LNCaP clone FGC (cell line): ENCODE results near the gene TUBB2B.

Source experiments
- DNase-seq: peaks from one replicate; pipeline ENCODE4 v3.0.0-alpha.2; 2011; ENCODE audit warnings: low read depth
- H3K4me3 ChIP-seq: 2 replicates; pipeline ENCODE4 v1.5.1; 2011; ENCODE audit warnings: mild to moderate bottlenecking, low read depth, low read length, control low read depth
- CTCF ChIP-seq: IDR thresholded peaks from 2 replicates; pipeline ENCODE4 v1.5.1; 2012; ENCODE audit warnings: mild to moderate bottlenecking; ENCODE audit not compliant: control insufficient read depth, insufficient read depth; ENCODE audit errors: extremely low read depth

The TUBB2B gene

GRCh38 chr6:3209114-3210023 lies 18.1 kb downstream of the TUBB2B start:
- no peak for TF ChIP-seq CTCF
- no peak for DNase-seq

GRCh38 chr6:3208775-3209113 lies 18.7 kb downstream of the TUBB2B start:
- no peak overlapping the region for H3K4me3 ChIP-seq
- TF ChIP-seq CTCF, result no peak
- no peak for DNase-seq

More at GRCh38 chr6:3209114-3210023, 18.1 kb downstream of the TUBB2B start:
- no peak overlapping the region for H3K4me3 ChIP-seq

- no peak for DNase-seq
- no peak for TF ChIP-seq CTCF
- H3K4me3 ChIP-seq, result no peak overlapping the region
Observed at GRCh38 chr6:3208098-3208774, 19.2 kb downstream of the TUBB2B start.

GRCh38 chr6:3206339-3207015 lies 21.0 kb downstream of the TUBB2B start:
- no peak overlapping the region for H3K4me3 ChIP-seq
- DNase-seq, result no peak
- no peak for TF ChIP-seq CTCF

GRCh38 chr6:3205913-3206312 lies 21.5 kb downstream of the TUBB2B start:
- no peak overlapping the region for H3K4me3 ChIP-seq
- DNase-seq, result no peak
- TF ChIP-seq CTCF, result no peak

- DNase-seq, result no peak
- H3K4me3 ChIP-seq, result no peak overlapping the region
- no peak for TF ChIP-seq CTCF
Observed at GRCh38 chr6:3204921-3205320, 22.5 kb downstream of the TUBB2B start.
